Activated naive CD8-positive, alpha-beta T cell (primary cell): ENCODE data around the gene SYNE4.

Source experiments
- H3K27ac Mint-ChIP-seq: one replicate; pipeline ENCODE4 v1.8.0; 2021; ENCODE audit warnings: mixed read lengths
- H3K27me3 Mint-ChIP-seq: one replicate; pipeline ENCODE4 v1.8.0; 2021; ENCODE audit warnings: mixed read lengths
- H3K36me3 Mint-ChIP-seq: one replicate; pipeline ENCODE4 v1.8.0; 2021; ENCODE audit warnings: mixed read lengths
- H3K4me1 Mint-ChIP-seq: one replicate; pipeline ENCODE4 v1.8.0; 2021; ENCODE audit warnings: low read depth, mixed read lengths
- H3K4me3 Mint-ChIP-seq: one replicate; pipeline ENCODE4 v1.8.0; 2021; ENCODE audit warnings: mild to moderate bottlenecking, mixed read lengths
- H3K9me3 Mint-ChIP-seq: one replicate; pipeline ENCODE4 v1.8.0; 2021; ENCODE audit warnings: low read depth, mixed read lengths

Gene SYNE4

GRCh38 chr19:36031308-36031707 is 22.7 kb upstream of the SYNE4 start:
- peaks cover 21% of the 10 kb centered on the region for H3K4me1 Mint-ChIP-seq
- peaks cover 15% of the 10 kb centered on the region for H3K36me3 Mint-ChIP-seq
- H3K27ac Mint-ChIP-seq: no peak overlapping the region
- H3K9me3 Mint-ChIP-seq: no peaks in the 10 kb centered on the region
- H3K4me3 Mint-ChIP-seq: peak overlapping the region; percentile 4
- H3K27me3 Mint-ChIP-seq: no peaks in the 10 kb centered on the region

- no peak overlapping the region for H3K27ac Mint-ChIP-seq
- H3K27me3 Mint-ChIP-seq: no peaks in the 10 kb centered on the region
- H3K4me1 Mint-ChIP-seq: peaks cover 16% of the 10 kb centered on the region
- no peaks in the 10 kb centered on the region for H3K9me3 Mint-ChIP-seq
- no peak overlapping the region for H3K4me3 Mint-ChIP-seq
- H3K36me3 Mint-ChIP-seq: peaks cover 14% of the 10 kb centered on the region
These were observed 21.9 kb upstream of the SYNE4 start for GRCh38 chr19:36030264-36031148.

GRCh38 chr19:36028313-36029041 is 19.9 kb upstream of the SYNE4 start:
- no peak overlapping the region for H3K4me3 Mint-ChIP-seq
- H3K27me3 Mint-ChIP-seq: no peaks in the 10 kb centered on the region
- peaks cover 6% of the 10 kb centered on the region for H3K36me3 Mint-ChIP-seq
- H3K4me1 Mint-ChIP-seq: peaks cover 7% of the 10 kb centered on the region
- no peaks in the 10 kb centered on the region for H3K9me3 Mint-ChIP-seq
- H3K27ac Mint-ChIP-seq: no peak overlapping the region

GRCh38 chr19:36027696-36028095 is 19.1 kb upstream of the SYNE4 start:
- no peaks in the 10 kb centered on the region for H3K9me3 Mint-ChIP-seq

GRCh38 chr19:36026091-36026876 is 17.7 kb upstream of the SYNE4 start:
- Mint-ChIP-seq H3K27me3 (no peaks in the 10 kb centered on the region), H3K27ac (no peak overlapping the region), H3K36me3 (peaks cover 9% of the 10 kb centered on the region), H3K4me3 (no peak overlapping the region), H3K4me1 (no peaks in the 10 kb centered on the region), H3K9me3 (no peaks in the 10 kb centered on the region)

More at GRCh38 chr19:36027696-36028095, 19.1 kb upstream of the SYNE4 start:
- Mint-ChIP-seq H3K4me1 (peaks cover 3% of the 10 kb centered on the region), H3K27me3 (no peaks in the 10 kb centered on the region), H3K36me3 (peaks cover 9% of the 10 kb centered on the region), H3K27ac (no peak overlapping the region), H3K4me3 (no peak overlapping the region)

GRCh38 chr19:36025541-36025940 is 16.9 kb upstream of the SYNE4 start:
- peaks cover 8% of the 10 kb centered on the region for H3K36me3 Mint-ChIP-seq
- no peak overlapping the region for H3K4me3 Mint-ChIP-seq
- H3K9me3 Mint-ChIP-seq: no peaks in the 10 kb centered on the region
- H3K27ac Mint-ChIP-seq: no peak overlapping the region
- no peaks in the 10 kb centered on the region for H3K27me3 Mint-ChIP-seq
- no peaks in the 10 kb centered on the region for H3K4me1 Mint-ChIP-seq

- no peaks in the 10 kb centered on the region for H3K4me1 Mint-ChIP-seq
- H3K9me3 Mint-ChIP-seq: no peaks in the 10 kb centered on the region
- peaks cover 5% of the 10 kb centered on the region for H3K36me3 Mint-ChIP-seq
- H3K27ac Mint-ChIP-seq: no peak overlapping the region
- H3K4me3 Mint-ChIP-seq: no peak overlapping the region
- no peaks in the 10 kb centered on the region for H3K27me3 Mint-ChIP-seq
These were observed 14.8 kb upstream of the SYNE4 start for GRCh38 chr19:36023432-36023831.

- Mint-ChIP-seq H3K27ac (no peak overlapping the region), H3K27me3 (no peaks in the 10 kb centered on the region), H3K4me1 (peaks cover 17% of the 10 kb centered on the region), H3K9me3 (no peaks in the 10 kb centered on the region), H3K36me3 (peaks cover 6% of the 10 kb centered on the region), H3K4me3 (no peak overlapping the region)
These were observed 10.6 kb upstream of the SYNE4 start for GRCh38 chr19:36019061-36019670.

- Mint-ChIP-seq H3K9me3 (no peaks in the 10 kb centered on the region), H3K36me3 (peaks cover 2% of the 10 kb centered on the region), H3K4me3 (peak within 1 kb of the TSS; percentile 99), H3K27ac (peak within 1 kb of the TSS; percentile 96), H3K4me1 (peaks cover 36% of the 10 kb centered on the region), H3K27me3 (no peaks in the 10 kb centered on the region)
These were observed 5.7 kb upstream of the SYNE4 start, which contains the start of gene ALKBH6 for GRCh38 chr19:36014012-36014924. Gene ALKBH6, minus strand, starts transcription at chr19:36014213. Its CDS starts 816 bp downstream, at chr19:36013397.

GRCh38 chr19:36013280-36014011 is 4.8 kb upstream of the SYNE4 start:
- Mint-ChIP-seq H3K4me1 (peaks cover 39% of the 10 kb centered on the region), H3K9me3 (no peaks in the 10 kb centered on the region), H3K36me3 (peaks cover 2% of the 10 kb centered on the region), H3K27me3 (no peaks in the 10 kb centered on the region), H3K4me3 (peak overlapping the region; percentile 99), H3K27ac (peak overlapping the region; percentile 96)

GRCh38 chr19:36010402-36010801 is 1.8 kb upstream of the SYNE4 start:
- Mint-ChIP-seq H3K27me3 (no peaks in the 10 kb centered on the region), H3K4me3 (peak overlapping the region; percentile 32), H3K9me3 (no peaks in the 10 kb centered on the region), H3K4me1 (peaks cover 34% of the 10 kb centered on the region), H3K27ac (no peak overlapping the region), H3K36me3 (no peaks in the 10 kb centered on the region)

GRCh38 chr19:36009633-36010379 is 1.2 kb upstream of the SYNE4 start:
- H3K27ac Mint-ChIP-seq: no peak overlapping the region
- peaks cover 28% of the 10 kb centered on the region for H3K4me1 Mint-ChIP-seq
- no peaks in the 10 kb centered on the region for H3K9me3 Mint-ChIP-seq
- peak overlapping the region; percentile 59 for H3K4me3 Mint-ChIP-seq
- no peaks in the 10 kb centered on the region for H3K36me3 Mint-ChIP-seq
- H3K27me3 Mint-ChIP-seq: no peaks in the 10 kb centered on the region
